HTR-8/SVneo (cell line): ENCODE data around the gene PHACTR2.
"Not testable (repeated sequence)": the region's sequence is repeated elsewhere in the genome, so short reads cannot be mapped to it uniquely, and the experiment has no call there.

Experiments
- DNase-seq: peaks from one replicate; pipeline ENCODE4 v3.0.0; 2011; ENCODE audit warnings: low spot score, mixed read lengths; ENCODE audit not compliant: insufficient read length
- FAIRE-seq: peaks from 2 replicates; lab custom pipeline; 2011; peaks lifted over from hg19 to GRCh38; lab: Jason Lieb, UNC

PHACTR2 gene

GRCh38 chr6:143842461-143842901, 164.7 kb downstream of the PHACTR2 start:
- FAIRE-seq (no peak), DNase-seq (no peak)

- DNase-seq (peak; percentile 96), FAIRE-seq (peak; percentile 88)
Measured at GRCh38 chr6:143842902-143843676, 165.3 kb downstream of the PHACTR2 start, which contains the start of gene LTV1. TSS of gene LTV1 (plus strand) at chr6:143843338. CDS start at chr6:143843478, 140 bp downstream.

GRCh38 chr6:143843677-143843999, 165.9 kb downstream of the PHACTR2 start:
- no peak for FAIRE-seq
- DNase-seq = no peak

- FAIRE-seq = no peak
Measured at GRCh38 chr6:143844006-143844405, 166.2 kb downstream of the PHACTR2 start.

GRCh38 chr6:143845033-143845432, 167.3 kb downstream of the PHACTR2 start:
- no peak for DNase-seq
- no peak for FAIRE-seq

More at GRCh38 chr6:143844006-143844405, 166.2 kb downstream of the PHACTR2 start:
- DNase-seq = no peak

- FAIRE-seq, DNase-seq: not testable (repeated sequence)
Measured at GRCh38 chr6:143851706-143852105, 173.9 kb downstream of the PHACTR2 start.

- not testable (repeated sequence) for DNase-seq, FAIRE-seq
Measured at GRCh38 chr6:143855057-143855456, 177.3 kb downstream of the PHACTR2 start.

GRCh38 chr6:143856762-143857161, 179.0 kb downstream of the PHACTR2 start:
- not testable (repeated sequence) for FAIRE-seq, DNase-seq

GRCh38 chr6:143857651-143858050, 179.9 kb downstream of the PHACTR2 start:
- DNase-seq = no peak
- FAIRE-seq = no peak

- FAIRE-seq (no peak), DNase-seq (no peak)
Measured at GRCh38 chr6:143859891-143860660, 182.3 kb downstream of the PHACTR2 start.

- FAIRE-seq (no peak), DNase-seq (no peak)
Measured at GRCh38 chr6:143863771-143864170, 186.0 kb downstream of the PHACTR2 start.

GRCh38 chr6:143864234-143864633, 186.5 kb downstream of the PHACTR2 start, which contains the start of gene ZC2HC1B:
TSS of gene ZC2HC1B (plus strand) at chr6:143864474. CDS start at chr6:143864540, 66 bp downstream.
- DNase-seq (no peak), FAIRE-seq (no peak)

- DNase-seq (no peak), FAIRE-seq (no peak)
Measured at GRCh38 chr6:143867236-143867635, 189.5 kb downstream of the PHACTR2 start.

- not testable (repeated sequence) for DNase-seq, FAIRE-seq
Measured at GRCh38 chr6:143868808-143869207, 191.0 kb downstream of the PHACTR2 start.

- not testable (repeated sequence) for DNase-seq, FAIRE-seq
Measured at GRCh38 chr6:143871202-143871730, 193.5 kb downstream of the PHACTR2 start.

- no peak for DNase-seq
- FAIRE-seq = no peak
Measured at GRCh38 chr6:143872201-143872600, 194.4 kb downstream of the PHACTR2 start.

GRCh38 chr6:143873600-143873999, 195.8 kb downstream of the PHACTR2 start:
- not testable (repeated sequence) for DNase-seq, FAIRE-seq

GRCh38 chr6:143874503-143874902, 196.7 kb downstream of the PHACTR2 start:
- not testable (repeated sequence) for DNase-seq, FAIRE-seq

GRCh38 chr6:143877584-143878271, 200.0 kb downstream of the PHACTR2 start:
- no peak for FAIRE-seq
- DNase-seq = no peak

- DNase-seq = no peak
- no peak for FAIRE-seq
Measured at GRCh38 chr6:143878272-143878760, 200.6 kb downstream of the PHACTR2 start.
